GM23248 (cell line): Measurements from ENCODE around the gene PRR12.

Experiments
- EZH2 ChIP-seq: fragments of 200-600 bp; sonication (generic); IDR thresholded peaks from 2 replicates; pipeline ENCODE4 v1.6.1; 2018; ENCODE audit warnings: antibody characterized with exemption, mild to moderate bottlenecking; ENCODE audit not compliant: insufficient read depth, poor library complexity, severe bottlenecking
- EZH2phosphoT487 ChIP-seq: fragments of 200-600 bp; sonication (generic); IDR thresholded peaks from 2 replicates; pipeline ENCODE4 v1.6.1; 2018; ENCODE audit warnings: antibody characterized with exemption, moderate library complexity, mild to moderate bottlenecking, low read depth; ENCODE audit not compliant: insufficient read depth

GRCh38 chr19:49574206-49574755 lies 16.7 kb upstream of the PRR12 start:
- TF ChIP-seq EZH2 (no peak), EZH2phosphoT487 (no peak)
